HepG2 (cell line): Measurements from ENCODE around the gene BLOC1S4. TPM values are rescaled to one million over a fixed set of nuclear protein-coding genes. Genes with fewer than 3 reads are reported as not detected.

Experiments used
- GPN1 ChIP-seq: sonication (generic); formaldehyde crosslinking; IDR thresholded peaks from 2 replicates; pipeline ENCODE4 v1.5.1; 2020; ENCODE audit warnings: missing genetic modification reagents, borderline replicate concordance
- HNRNPUL1 ChIP-seq: fragments of 200-400 bp; formaldehyde crosslinking; IDR thresholded peaks from 2 replicates; pipeline ENCODE4 v1.6.1; 2017; ENCODE audit warnings: low read depth, mild to moderate bottlenecking, low read length, moderate library complexity
- KDM4B ChIP-seq: sonication (generic); formaldehyde crosslinking; IDR thresholded peaks from 2 replicates; pipeline ENCODE4 v1.4.0; 2020; ENCODE audit warnings: missing genetic modification reagents
- KLF11 ChIP-seq: IDR thresholded peaks from 2 replicates; pipeline ENCODE4 v1.6.1; 2016; ENCODE audit warnings: missing compliant biosample characterization
- KLF16 ChIP-seq, 2 experiments: sonication (generic) in 1 of 2; formaldehyde crosslinking in 1 of 2; IDR thresholded peaks; 2 replicates each; pipeline versions ENCODE4 v1.6.1 to v1.8.0; 2016 to 2023; ENCODE audit warnings: missing genetic modification reagents in 2 of 2, missing compliant biosample characterization in 1 of 2
- NCOA5 ChIP-seq: sonication (generic); formaldehyde crosslinking; IDR thresholded peaks from 2 replicates; pipeline ENCODE4 v1.4.0; 2020; ENCODE audit warnings: missing genetic modification reagents
- NR1H2 ChIP-seq: sonication (generic); formaldehyde crosslinking; IDR thresholded peaks from 2 replicates; pipeline ENCODE4 v1.8.1; 2022; ENCODE audit warnings: low read depth, missing genetic modification reagents, borderline replicate concordance
- REPIN1 ChIP-seq: sonication (generic); formaldehyde crosslinking; IDR thresholded peaks from 2 replicates; pipeline ENCODE4 v1.8.0; 2022; ENCODE audit warnings: missing genetic modification reagents, low read depth, mild to moderate bottlenecking, borderline replicate concordance
- SMAD1 ChIP-seq: sonication (generic); formaldehyde crosslinking; IDR thresholded peaks from 2 replicates; pipeline ENCODE4 v1.4.0; 2020; ENCODE audit warnings: missing genetic modification reagents, low read depth, mild to moderate bottlenecking, borderline replicate concordance
- TOE1 ChIP-seq: sonication (generic); formaldehyde crosslinking; IDR thresholded peaks from 2 replicates; pipeline ENCODE4 v1.4.0; 2020; ENCODE audit warnings: mild to moderate bottlenecking, missing genetic modification reagents
- ZNF33B ChIP-seq: sonication (generic); formaldehyde crosslinking; IDR thresholded peaks from 2 replicates; pipeline ENCODE4 v1.5.1; 2020; ENCODE audit warnings: mild to moderate bottlenecking, missing genetic modification reagents
- ZNF557 ChIP-seq: sonication (generic); formaldehyde crosslinking; IDR thresholded peaks from 2 replicates; pipeline ENCODE4 v1.4.0; 2020; ENCODE audit warnings: missing genetic modification reagents
- ZNF607 ChIP-seq: sonication (generic); formaldehyde crosslinking; IDR thresholded peaks from 2 replicates; pipeline ENCODE4 v1.5.1; 2020; ENCODE audit warnings: missing genetic modification reagents, mild to moderate bottlenecking, borderline replicate concordance
- ZSCAN22 ChIP-seq: sonication (generic); formaldehyde crosslinking; IDR thresholded peaks from 2 replicates; pipeline ENCODE4 v1.4.0; 2020; ENCODE audit warnings: mild to moderate bottlenecking, missing genetic modification reagents
- polyA plus RNA-seq, 8 experiments: library from polyadenylated mRNA; depleted of rRNA in 3 of 8; stranded (reverse) in 7 of 8; unstranded in 1 of 8; fragments of >200 nt; fragmentation: Illumina TruSeq in 4 of 8; extraction: Trizol in 4 of 8; gene quantifications; 2 replicates each; pipeline versions ENCODE4 v1.2.1 to v1.2.3, GENCODE V29; 2011 to 2016; ENCODE audit warnings: low read depth in 4 of 8, missing spikeins in 1 of 8, mixed read lengths in 1 of 8; ENCODE audit not compliant: insufficient read depth in 1 of 8
- total RNA-seq, 5 experiments: library from RNA; depleted of rRNA; stranded (reverse); fragments of >200 nt; fragmentation: Illumina TruSeq; extraction: Trizol; gene quantifications; 2 replicates each; pipeline ENCODE4 v1.2.3, GENCODE V29; 2016; ENCODE audit warnings: low read depth in 1 of 5
- TF ChIP-seq, protein P1 (sequence below): IDR thresholded peaks from 2 replicates; pipeline ENCODE4 v1.6.1; 2018; ENCODE audit warnings: missing genetic modification reagents, mild to moderate bottlenecking, missing compliant biosample characterization
- TF ChIP-seq, protein P2 (sequence below): conservative IDR thresholded peaks from 2 replicates; pipeline ENCODE4 v1.6.1; 2018; ENCODE audit warnings: missing genetic modification reagents
- TF ChIP-seq, protein P3 (sequence below): sonication (generic); formaldehyde crosslinking; IDR thresholded peaks from 2 replicates; pipeline ENCODE4 v1.5.1; 2020; ENCODE audit warnings: missing genetic modification reagents, mild to moderate bottlenecking, borderline replicate concordance
- TF ChIP-seq, protein P4 (sequence below): sonication (generic); formaldehyde crosslinking; IDR thresholded peaks from 2 replicates; pipeline ENCODE4 v1.5.1; 2020; ENCODE audit warnings: mild to moderate bottlenecking, missing genetic modification reagents, borderline replicate concordance

BLOC1S4 gene
- total and polyA plus RNA-seq, 2 of the 13 experiments (the other 11 are each of a cell fraction or from before 2014, with no cell fraction given), result 15.5 to 20.9 TPM

DNA sequence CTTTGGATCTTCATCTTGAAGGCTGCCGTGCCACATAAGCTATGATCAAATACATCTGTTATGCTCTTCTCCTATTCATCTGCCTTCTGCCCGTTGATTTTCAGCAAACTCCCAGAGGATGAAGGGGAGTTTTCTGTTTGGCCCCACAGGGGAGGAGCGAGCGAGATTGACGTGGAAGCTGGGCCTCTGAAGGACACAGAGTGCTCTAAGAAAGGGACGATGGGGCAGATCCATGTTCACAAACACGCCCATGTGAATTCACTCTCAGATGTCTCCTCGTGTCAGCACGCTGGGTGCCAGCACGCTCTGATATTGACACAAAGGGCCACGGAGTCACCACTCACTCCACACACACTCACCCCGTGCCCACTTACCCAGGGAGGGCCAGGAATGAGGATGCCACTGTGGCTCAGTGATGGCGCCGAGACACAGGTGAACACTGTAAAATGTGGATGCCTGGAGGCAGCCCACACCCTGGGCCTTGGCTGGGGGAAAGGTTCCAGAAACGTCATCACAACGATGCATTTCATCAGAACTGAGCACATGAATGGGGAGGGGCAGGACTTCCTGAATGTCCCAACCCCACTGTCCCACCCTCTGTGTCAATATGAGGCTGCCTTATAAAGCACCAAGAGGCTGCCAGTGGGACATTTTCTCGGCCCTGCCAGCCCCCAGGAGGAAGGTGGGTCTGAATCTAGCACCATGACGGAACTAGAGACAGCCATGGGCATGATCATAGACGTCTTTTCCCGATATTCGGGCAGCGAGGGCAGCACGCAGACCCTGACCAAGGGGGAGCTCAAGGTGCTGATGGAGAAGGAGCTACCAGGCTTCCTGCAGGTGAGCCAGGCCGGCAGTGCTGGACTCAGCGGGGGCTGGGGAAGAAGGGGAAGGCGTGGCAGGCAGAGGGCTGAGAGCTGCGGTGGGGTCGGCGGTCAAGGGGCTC is 22.5 kb upstream of the BLOC1S4 start, which contains the start of gene S100P (continued):
- TF ChIP-seq TOE1 (CRISPR knock-in tag), result no peak
- TF ChIP-seq ZNF607 (CRISPR knock-in tag), result peak; percentile 82; the same call in 1 of the 2 replicates
- TF ChIP-seq, protein P1, sequence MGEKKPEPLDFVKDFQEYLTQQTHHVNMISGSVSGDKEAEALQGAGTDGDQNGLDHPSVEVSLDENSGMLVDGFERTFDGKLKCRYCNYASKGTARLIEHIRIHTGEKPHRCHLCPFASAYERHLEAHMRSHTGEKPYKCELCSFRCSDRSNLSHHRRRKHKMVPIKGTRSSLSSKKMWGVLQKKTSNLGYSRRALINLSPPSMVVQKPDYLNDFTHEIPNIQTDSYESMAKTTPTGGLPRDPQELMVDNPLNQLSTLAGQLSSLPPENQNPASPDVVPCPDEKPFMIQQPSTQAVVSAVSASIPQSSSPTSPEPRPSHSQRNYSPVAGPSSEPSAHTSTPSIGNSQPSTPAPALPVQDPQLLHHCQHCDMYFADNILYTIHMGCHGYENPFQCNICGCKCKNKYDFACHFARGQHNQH (CRISPR knock-in tag), result peak; percentile 91; the same call in 1 of the 2 replicates
- no peak for TF ChIP-seq NR1H2 (CRISPR knock-in tag)
- no peak for TF ChIP-seq HNRNPUL1
- no peak for TF ChIP-seq ZSCAN22 (CRISPR knock-in tag)
- TF ChIP-seq NCOA5 (CRISPR knock-in tag), result no peak
- TF ChIP-seq KLF11 (CRISPR knock-in tag), result no peak
- TF ChIP-seq REPIN1 (CRISPR knock-in tag), result no peak
- TF ChIP-seq, protein P2, sequence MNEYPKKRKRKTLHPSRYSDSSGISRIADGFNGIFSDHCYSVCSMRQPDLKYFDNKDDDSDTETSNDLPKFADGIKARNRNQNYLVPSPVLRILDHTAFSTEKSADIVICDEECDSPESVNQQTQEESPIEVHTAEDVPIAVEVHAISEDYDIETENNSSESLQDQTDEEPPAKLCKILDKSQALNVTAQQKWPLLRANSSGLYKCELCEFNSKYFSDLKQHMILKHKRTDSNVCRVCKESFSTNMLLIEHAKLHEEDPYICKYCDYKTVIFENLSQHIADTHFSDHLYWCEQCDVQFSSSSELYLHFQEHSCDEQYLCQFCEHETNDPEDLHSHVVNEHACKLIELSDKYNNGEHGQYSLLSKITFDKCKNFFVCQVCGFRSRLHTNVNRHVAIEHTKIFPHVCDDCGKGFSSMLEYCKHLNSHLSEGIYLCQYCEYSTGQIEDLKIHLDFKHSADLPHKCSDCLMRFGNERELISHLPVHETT (CRISPR knock-in tag), result no peak
- no peak; the same call in 1 of the 2 replicates for TF ChIP-seq KDM4B (CRISPR knock-in tag)
- no peak; the same call in 1 of the 2 replicates for TF ChIP-seq SMAD1 (CRISPR knock-in tag)
- TF ChIP-seq, protein P3, sequence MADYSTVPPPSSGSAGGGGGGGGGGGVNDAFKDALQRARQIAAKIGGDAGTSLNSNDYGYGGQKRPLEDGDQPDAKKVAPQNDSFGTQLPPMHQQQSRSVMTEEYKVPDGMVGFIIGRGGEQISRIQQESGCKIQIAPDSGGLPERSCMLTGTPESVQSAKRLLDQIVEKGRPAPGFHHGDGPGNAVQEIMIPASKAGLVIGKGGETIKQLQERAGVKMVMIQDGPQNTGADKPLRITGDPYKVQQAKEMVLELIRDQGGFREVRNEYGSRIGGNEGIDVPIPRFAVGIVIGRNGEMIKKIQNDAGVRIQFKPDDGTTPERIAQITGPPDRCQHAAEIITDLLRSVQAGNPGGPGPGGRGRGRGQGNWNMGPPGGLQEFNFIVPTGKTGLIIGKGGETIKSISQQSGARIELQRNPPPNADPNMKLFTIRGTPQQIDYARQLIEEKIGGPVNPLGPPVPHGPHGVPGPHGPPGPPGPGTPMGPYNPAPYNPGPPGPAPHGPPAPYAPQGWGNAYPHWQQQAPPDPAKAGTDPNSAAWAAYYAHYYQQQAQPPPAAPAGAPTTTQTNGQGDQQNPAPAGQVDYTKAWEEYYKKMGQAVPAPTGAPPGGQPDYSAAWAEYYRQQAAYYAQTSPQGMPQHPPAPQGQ (CRISPR knock-in tag), result no peak
- peak in 1 of 2 experiments; percentile 84; a peak in 2 of 4 replicates for TF ChIP-seq KLF16 (CRISPR knock-in tag; IDR thresholded peaks at IDR 0.05)
- no peak for TF ChIP-seq ZNF557 (CRISPR knock-in tag)
- TF ChIP-seq ZNF33B (CRISPR knock-in tag), result no peak
- no peak for TF ChIP-seq GPN1 (CRISPR knock-in tag)
- TF ChIP-seq, protein P4, sequence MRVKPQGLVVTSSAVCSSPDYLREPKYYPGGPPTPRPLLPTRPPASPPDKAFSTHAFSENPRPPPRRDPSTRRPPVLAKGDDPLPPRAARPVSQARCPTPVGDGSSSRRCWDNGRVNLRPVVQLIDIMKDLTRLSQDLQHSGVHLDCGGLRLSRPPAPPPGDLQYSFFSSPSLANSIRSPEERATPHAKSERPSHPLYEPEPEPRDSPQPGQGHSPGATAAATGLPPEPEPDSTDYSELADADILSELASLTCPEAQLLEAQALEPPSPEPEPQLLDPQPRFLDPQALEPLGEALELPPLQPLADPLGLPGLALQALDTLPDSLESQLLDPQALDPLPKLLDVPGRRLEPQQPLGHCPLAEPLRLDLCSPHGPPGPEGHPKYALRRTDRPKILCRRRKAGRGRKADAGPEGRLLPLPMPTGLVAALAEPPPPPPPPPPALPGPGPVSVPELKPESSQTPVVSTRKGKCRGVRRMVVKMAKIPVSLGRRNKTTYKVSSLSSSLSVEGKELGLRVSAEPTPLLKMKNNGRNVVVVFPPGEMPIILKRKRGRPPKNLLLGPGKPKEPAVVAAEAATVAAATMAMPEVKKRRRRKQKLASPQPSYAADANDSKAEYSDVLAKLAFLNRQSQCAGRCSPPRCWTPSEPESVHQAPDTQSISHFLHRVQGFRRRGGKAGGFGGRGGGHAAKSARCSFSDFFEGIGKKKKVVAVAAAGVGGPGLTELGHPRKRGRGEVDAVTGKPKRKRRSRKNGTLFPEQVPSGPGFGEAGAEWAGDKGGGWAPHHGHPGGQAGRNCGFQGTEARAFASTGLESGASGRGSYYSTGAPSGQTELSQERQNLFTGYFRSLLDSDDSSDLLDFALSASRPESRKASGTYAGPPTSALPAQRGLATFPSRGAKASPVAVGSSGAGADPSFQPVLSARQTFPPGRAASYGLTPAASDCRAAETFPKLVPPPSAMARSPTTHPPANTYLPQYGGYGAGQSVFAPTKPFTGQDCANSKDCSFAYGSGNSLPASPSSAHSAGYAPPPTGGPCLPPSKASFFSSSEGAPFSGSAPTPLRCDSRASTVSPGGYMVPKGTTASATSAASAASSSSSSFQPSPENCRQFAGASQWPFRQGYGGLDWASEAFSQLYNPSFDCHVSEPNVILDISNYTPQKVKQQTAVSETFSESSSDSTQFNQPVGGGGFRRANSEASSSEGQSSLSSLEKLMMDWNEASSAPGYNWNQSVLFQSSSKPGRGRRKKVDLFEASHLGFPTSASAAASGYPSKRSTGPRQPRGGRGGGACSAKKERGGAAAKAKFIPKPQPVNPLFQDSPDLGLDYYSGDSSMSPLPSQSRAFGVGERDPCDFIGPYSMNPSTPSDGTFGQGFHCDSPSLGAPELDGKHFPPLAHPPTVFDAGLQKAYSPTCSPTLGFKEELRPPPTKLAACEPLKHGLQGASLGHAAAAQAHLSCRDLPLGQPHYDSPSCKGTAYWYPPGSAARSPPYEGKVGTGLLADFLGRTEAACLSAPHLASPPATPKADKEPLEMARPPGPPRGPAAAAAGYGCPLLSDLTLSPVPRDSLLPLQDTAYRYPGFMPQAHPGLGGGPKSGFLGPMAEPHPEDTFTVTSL, result 0 out of 2 replicates have a peak, but pooled peaks have one; percentile 66
